Astrocyte of the cerebellum (primary cell): ENCODE results near the gene SPNS3.

Experiments
- DNase-seq: peaks from one replicate; pipeline ENCODE4 v3.0.0-alpha.2; 2011; ENCODE audit warnings: low read depth
- H3K4me3 ChIP-seq: 2 replicates; pipeline ENCODE4 v1.5.1; 2011; ENCODE audit warnings: mild to moderate bottlenecking, low read depth, low read length, moderate library complexity
- CTCF ChIP-seq: IDR thresholded peaks from 2 replicates; pipeline ENCODE4 v1.5.1; 2012; ENCODE audit warnings: low read length, low read depth, moderate library complexity, mild to moderate bottlenecking; ENCODE audit errors: missing control alignments
- in situ Hi-C: cut with HindIII; loops from 2 replicates; pipeline ENCODE4 v1.10.0; 2017; ENCODE audit warnings: low sequenced_read_pairs

The SPNS3 gene

GRCh38 chr17:4438162-4438944, 4.6 kb downstream of the SPNS3 start:
- no peak for TF ChIP-seq CTCF
- in situ Hi-C loops, result no loop called here
- DNase-seq, result no peak
- H3K4me3 ChIP-seq, result no peak overlapping the region

GRCh38 chr17:4440021-4440420, 6.3 kb downstream of the SPNS3 start:
- in situ Hi-C loops, result no loop called here
- no peak for TF ChIP-seq CTCF
- H3K4me3 ChIP-seq, result no peak overlapping the region
- no peak for DNase-seq

- H3K4me3 ChIP-seq, result no peak overlapping the region
- TF ChIP-seq CTCF, result no peak
- in situ Hi-C loops, result no loop called here
- DNase-seq, result no peak
These were observed 7.2 kb downstream of the SPNS3 start for GRCh38 chr17:4440690-4441686.

- TF ChIP-seq CTCF, result no peak
- no peak for DNase-seq
- in situ Hi-C loops, result no loop called here
- no peak overlapping the region for H3K4me3 ChIP-seq
These were observed 8.8 kb downstream of the SPNS3 start for GRCh38 chr17:4442582-4442981.

- no peak overlapping the region for H3K4me3 ChIP-seq
- no peak for DNase-seq
- in situ Hi-C loops, result no loop called here
- no peak for TF ChIP-seq CTCF
These were observed 9.7 kb downstream of the SPNS3 start for GRCh38 chr17:4443476-4443875.

GRCh38 chr17:4444782-4445473, 11.2 kb downstream of the SPNS3 start:
- in situ Hi-C loops, result no loop called here
- DNase-seq, result no peak
- no peak overlapping the region for H3K4me3 ChIP-seq
- TF ChIP-seq CTCF, result no peak
